Neutrophil (primary cell): ENCODE results near the gene PAFAH1B1.
"Not testable (repeated sequence)": the region's sequence is repeated elsewhere in the genome, so short reads cannot be mapped to it uniquely, and the experiment has no call there.

Experiments
- H3K27ac ChIP-seq: fragments of 200-600 bp; sonication (generic); 2 replicates; pipeline ENCODE4 v1.5.1; 2016; ENCODE audit warnings: mild to moderate bottlenecking, moderate library complexity
- H3K27me3 ChIP-seq: fragments of 200-600 bp; sonication (generic); 2 replicates; pipeline ENCODE4 v1.6.0; 2016; ENCODE audit warnings: mild to moderate bottlenecking
- H3K36me3 ChIP-seq: fragments of 200-600 bp; sonication (generic); 2 replicates; pipeline ENCODE4 v1.5.1; 2017
- H3K4me1 ChIP-seq, 2 experiments: fragments of 200-600 bp in 1 of 2; sonication (generic) in 1 of 2; 1 replicate in 1 of 2; 2 replicates in 1 of 2; pipeline versions ENCODE4 v1.5.1 to v1.6.1; 2013 to 2016; ENCODE audit warnings: low read depth in 1 of 2, low read length in 1 of 2, mild to moderate bottlenecking in 1 of 2, moderate library complexity in 1 of 2; ENCODE audit not compliant: control insufficient read depth in 1 of 2, insufficient read depth in 1 of 2
- H3K4me3 ChIP-seq, 2 experiments: fragments of 200-600 bp in 1 of 2; sonication (generic) in 1 of 2; 1 replicate in 1 of 2; 2 replicates in 1 of 2; pipeline ENCODE4 v1.5.1; 2013 to 2016; ENCODE audit warnings: low read depth in 1 of 2, low read length in 1 of 2, mild to moderate bottlenecking in 1 of 2, moderate library complexity in 1 of 2
- H3K9me3 ChIP-seq: fragments of 200-600 bp; sonication (generic); 2 replicates; pipeline ENCODE4 v1.5.1; 2016
- CTCF ChIP-seq: fragments of 200-600 bp; sonication (generic); IDR thresholded peaks from 2 replicates; pipeline ENCODE4 v1.5.1; 2016; ENCODE audit warnings: antibody characterized with exemption

The PAFAH1B1 gene

GRCh38 chr17:2592971-2593820 lies at the start of gene PAFAH1B1:
TSS of gene PAFAH1B1 (plus strand) at chr17:2593654. CDS start at chr17:2638289, 44,635 bp downstream.
- H3K36me3 ChIP-seq, result no peaks in the 10 kb centered on the region
- peak; percentile 43 for TF ChIP-seq CTCF
- H3K4me1 ChIP-seq, result peaks cover 32 to 47% of the 10 kb centered on the region in 2 experiments
- peaks cover 10% of the 10 kb centered on the region for H3K27me3 ChIP-seq
- peak within 1 kb of the TSS; percentile 99 for H3K27ac ChIP-seq
- H3K9me3 ChIP-seq, result no peaks in the 10 kb centered on the region
- peak within 1 kb of the TSS; percentile 85 to 98 for H3K4me3 ChIP-seq

GRCh38 chr17:2545393-2545792 lies 48.1 kb upstream of the PAFAH1B1 start:
- no peaks in the 10 kb centered on the region for H3K27me3 ChIP-seq
- no peak overlapping the region for H3K27ac ChIP-seq
- H3K9me3 ChIP-seq, result no peaks in the 10 kb centered on the region
- TF ChIP-seq CTCF, result no peak
- no peak overlapping the region for H3K4me3 ChIP-seq
- no peaks in the 10 kb centered on the region for H3K4me1 ChIP-seq
- no peaks in the 10 kb centered on the region for H3K36me3 ChIP-seq

GRCh38 chr17:2547176-2547575 lies 46.3 kb upstream of the PAFAH1B1 start:
- no peak for TF ChIP-seq CTCF
- H3K27me3 ChIP-seq, result peaks cover 14% of the 10 kb centered on the region
- H3K4me3 ChIP-seq, result no peak overlapping the region
- H3K27ac ChIP-seq, result no peak overlapping the region
- no peaks in the 10 kb centered on the region for H3K9me3 ChIP-seq
- H3K4me1 ChIP-seq, result no peaks in the 10 kb centered on the region
- H3K36me3 ChIP-seq, result no peaks in the 10 kb centered on the region

GRCh38 chr17:2548026-2548425 lies 45.4 kb upstream of the PAFAH1B1 start:
- H3K27ac ChIP-seq, H3K4me1 ChIP-seq, H3K4me3 ChIP-seq, H3K9me3 ChIP-seq, H3K36me3 ChIP-seq: not testable (repeated sequence)
- H3K27me3 ChIP-seq, result peaks cover 16% of the 10 kb centered on the region

GRCh38 chr17:2549392-2550211 lies 43.9 kb upstream of the PAFAH1B1 start:
- H3K4me1 ChIP-seq, result no peaks in the 10 kb centered on the region
- H3K27ac ChIP-seq, result no peak overlapping the region
- peaks cover 16% of the 10 kb centered on the region for H3K27me3 ChIP-seq
- H3K4me3 ChIP-seq, result no peak overlapping the region
- TF ChIP-seq CTCF, result no peak
- no peaks in the 10 kb centered on the region for H3K36me3 ChIP-seq
- H3K9me3 ChIP-seq, result no peaks in the 10 kb centered on the region

GRCh38 chr17:2551493-2551892 lies 42.0 kb upstream of the PAFAH1B1 start:
- Histone ChIP-seq H3K9me3 (no peaks in the 10 kb centered on the region), H3K27ac (no peak overlapping the region), H3K36me3 (no peaks in the 10 kb centered on the region), H3K4me3 (no peak overlapping the region), H3K4me1 (no peaks in the 10 kb centered on the region), H3K27me3 (peaks cover 16% of the 10 kb centered on the region)
- no peak for TF ChIP-seq CTCF
